Stimulated activated CD8-positive, alpha-beta memory T cell treated with anti-CD3 and anti-CD28 coated beads, Interleukin-15, amount 100 ng/mL, for 48 hours (primary cell): ENCODE data around the gene SLC35D2.
"Not testable (repeated sequence)": the region's sequence is repeated elsewhere in the genome, so short reads cannot be mapped to it uniquely, and the experiment has no call there.

ENCODE experiments used
- DNase-seq, 2 donors: peaks; one replicate each; pipeline ENCODE4 v3.0.0-alpha.2; 2020; ENCODE audit warnings: low read depth in 2 of 2

The SLC35D2 gene

DNA sequence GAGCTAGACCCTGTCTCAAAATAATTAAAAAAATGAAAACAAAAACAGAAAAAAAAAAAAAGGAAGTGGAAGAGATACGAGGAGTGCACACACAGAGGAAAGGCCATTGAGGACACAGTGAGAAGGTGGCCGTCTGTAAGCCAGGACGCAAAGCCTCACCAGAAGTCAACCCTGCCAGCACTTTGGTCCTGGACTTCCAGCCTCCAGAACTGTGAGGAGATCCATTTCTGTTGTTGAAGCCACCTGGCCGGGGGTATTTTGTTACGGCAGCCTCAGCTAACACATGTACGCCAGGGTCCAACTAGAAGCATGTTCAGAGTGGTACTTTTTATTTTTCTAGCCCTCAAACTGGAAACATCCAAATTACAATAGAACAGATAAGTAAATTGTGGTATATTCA is 21.8 kb downstream of the SLC35D2 start:
- DNase-seq, result no peak

DNA sequence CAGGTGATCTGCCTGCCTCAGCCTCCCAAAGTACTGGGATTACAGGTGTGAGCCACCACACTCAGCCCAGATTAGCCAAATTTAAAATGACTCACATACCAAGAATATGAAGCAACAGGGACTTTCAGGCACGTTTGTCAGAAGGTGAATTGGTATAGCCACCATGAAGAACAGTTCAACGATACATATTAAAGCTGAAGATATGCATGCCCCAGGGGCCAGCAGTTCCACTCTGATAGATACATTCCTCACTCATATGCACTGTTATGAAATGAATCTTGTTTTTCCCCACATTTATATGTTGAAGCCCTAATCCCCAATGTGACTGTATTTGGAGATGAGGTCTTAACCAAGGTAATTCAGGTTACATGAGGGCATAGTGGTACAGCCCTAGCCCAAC is 22.5 kb downstream of the SLC35D2 start:
- DNase-seq, result no peak

DNA sequence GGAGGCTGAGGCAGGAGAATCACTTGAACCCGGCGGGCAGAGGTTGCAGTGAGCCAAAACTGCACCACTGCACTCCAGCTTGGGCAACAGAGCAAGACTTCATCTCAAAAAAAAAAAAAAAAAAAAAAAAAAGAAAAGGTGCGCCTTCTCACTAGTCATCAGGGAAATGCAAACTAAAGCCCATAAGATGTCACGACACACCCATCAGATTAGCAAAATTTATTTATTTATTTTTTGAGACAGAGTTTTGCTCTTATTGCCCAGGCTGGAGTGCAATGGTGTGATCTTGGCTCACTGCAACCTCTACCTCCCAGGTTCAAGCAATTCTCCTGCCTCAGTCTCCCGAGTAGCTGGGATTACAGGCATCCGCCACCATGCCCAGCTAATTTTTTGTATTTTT is 23.0 kb downstream of the SLC35D2 start:
- not testable (repeated sequence) for DNase-seq

DNA sequence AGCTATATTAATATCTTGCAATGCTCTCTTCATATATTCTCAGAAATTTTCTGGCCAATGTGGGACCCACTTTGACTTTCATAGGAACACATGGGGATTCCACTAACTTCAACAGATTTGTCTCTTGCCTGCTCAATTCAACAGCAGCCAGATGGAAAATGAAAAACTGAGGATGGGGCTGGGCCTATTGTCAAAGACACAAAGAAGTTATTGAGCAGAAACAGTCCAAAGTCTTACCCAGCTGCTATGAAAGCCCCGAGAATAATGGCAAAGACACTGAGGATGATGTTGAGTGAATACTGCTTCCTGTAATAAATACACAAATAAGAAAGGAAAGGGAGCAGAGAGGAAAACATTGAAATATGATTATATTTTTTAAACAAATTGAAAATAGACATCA is 32.6 kb downstream of the SLC35D2 start:
- no peak for DNase-seq

DNA sequence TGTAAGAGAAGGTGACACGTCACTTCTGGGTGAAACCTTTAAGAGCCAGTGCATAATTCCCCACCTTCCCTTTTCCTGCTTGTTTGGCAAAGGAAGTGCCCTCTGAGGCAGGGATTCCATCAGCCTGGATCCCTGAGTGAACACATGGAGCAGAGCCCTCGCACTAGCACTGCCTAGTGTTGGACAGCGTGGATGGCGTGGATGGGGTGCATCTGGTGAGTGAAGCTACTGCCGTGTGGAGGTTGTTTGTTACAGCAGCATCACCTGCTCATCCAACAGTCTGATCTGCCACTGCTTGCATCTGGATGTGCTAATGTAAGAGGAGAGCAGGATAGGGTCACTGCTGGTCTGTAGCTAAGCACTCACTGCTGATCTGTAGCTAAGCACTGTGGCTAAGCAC is 35.2 kb downstream of the SLC35D2 start:
- DNase-seq, result no peak

DNA sequence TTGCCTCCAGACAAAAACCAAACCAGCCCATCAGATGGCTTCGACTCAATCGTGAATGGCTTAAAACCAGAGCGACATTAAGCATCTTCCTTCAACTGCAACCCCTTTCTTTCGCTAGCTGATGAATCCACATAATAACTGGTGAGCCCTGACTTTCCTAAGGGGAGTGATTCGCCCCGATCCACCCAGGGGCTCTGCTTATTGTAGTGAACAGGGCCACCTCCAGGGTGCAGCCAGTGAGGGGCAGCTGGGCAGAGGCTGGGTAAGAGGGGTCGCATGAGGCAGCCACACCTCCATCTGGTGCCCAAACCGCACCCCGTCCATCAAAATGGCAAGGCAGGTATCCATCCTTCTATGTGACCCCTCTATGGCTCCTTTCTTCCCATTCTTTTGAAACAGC is 38.0 kb downstream of the SLC35D2 start:
- no peak for DNase-seq

DNA sequence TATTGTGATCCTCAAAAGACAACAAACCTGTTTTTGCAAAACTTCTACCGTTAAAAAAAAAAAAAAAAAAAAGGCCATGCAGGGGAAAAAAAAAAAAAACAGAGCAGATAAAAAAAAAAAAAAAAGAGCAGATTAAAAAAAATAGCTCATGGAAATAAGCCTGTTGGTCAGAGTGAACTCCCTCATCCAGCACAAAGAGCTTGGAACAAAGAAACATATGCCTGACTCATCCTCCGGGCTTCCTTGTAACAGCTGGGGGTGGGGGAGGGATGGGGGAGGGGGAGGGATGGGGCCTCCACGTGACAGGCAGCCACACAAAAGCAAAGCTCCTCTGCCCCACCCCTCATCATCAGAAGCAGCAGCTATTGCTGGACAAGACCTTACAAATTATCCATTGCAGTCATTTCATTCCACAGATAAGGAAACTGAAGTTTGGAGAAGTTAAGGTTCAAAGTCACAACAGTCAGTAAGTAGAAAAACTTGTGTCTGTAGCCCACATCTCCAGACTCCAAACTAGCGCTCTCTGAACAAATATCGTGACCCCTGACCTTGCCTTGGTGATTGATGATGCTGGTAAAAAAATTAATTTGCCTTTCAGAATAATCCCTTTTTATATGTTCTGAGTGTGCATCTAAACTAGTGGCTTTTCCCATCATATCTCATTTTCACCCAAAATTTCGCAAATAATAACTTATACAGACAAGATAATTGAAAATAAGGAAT is 38.9 kb downstream of the SLC35D2 start:
- no peak for DNase-seq

DNA sequence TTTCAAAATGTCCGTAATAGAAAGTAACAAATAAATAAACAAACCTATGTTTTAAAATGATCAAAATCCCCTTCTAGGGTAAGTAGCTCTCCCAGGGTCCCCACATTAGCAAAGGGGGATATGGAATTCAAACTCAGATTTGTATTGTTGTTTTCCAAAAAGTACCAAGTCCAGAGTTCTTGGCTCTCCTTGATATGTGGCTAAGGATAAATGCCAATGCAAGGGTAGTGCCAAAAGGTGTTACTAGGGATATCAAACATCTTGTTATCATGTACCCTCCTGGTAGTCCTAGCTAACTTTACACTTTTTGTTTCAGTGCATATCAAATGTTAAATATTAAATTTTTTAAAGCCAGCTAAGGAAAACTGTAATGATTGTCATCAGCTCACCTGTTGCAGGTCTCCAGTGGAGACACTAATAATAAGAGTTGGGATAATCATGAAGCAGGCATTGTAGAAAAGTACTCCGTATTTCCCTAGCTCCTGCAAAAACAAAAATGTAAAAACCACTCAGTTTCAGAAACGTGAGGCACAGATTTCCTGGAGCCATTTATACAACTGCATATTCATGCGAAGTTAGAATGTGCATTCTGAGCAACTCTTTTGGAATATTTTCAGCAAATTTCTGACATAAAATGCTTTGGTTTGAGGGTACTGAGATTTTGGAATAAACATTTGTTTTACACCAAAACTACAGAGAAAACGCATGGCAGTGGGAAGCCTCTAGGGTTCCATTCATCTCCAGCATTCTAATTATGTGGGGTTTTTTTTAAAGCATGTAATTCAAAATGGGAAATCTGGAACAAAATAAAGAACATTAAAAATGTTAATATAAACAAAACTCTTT is 39.8 kb downstream of the SLC35D2 start:
- no peak for DNase-seq

DNA sequence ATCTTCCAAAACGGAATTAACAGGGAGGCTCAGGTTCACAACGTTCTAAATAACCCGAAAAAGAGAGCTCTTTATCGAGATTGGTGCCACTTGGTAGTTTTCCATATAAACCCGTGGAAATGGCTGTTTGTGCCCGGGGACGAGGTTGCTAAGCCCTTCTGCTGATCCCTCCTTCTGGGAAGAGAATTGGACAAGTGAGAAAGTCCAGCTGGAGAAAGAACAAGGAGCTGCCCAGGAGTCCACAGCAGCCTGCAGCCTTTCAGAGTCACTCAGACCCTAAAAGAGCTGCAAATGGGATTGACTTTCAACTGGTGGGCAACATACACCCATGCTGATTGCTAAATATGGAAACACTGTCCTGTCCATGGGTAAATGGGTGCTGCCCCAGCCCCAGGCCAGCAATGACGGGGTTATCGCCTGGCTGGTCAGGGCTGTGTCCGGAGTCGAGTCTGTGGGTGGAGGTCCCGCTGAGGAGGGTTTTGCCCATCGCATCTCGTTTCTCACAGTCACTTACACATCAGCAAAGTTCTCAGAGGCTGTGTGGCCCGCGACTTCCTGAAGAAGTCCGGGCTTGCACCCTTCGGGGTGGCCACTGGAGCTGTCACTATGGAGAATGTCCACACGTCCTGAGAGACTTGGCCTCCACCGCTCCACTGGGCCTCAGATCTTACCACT is 40.8 kb downstream of the SLC35D2 start:
- no peak for DNase-seq

DNA sequence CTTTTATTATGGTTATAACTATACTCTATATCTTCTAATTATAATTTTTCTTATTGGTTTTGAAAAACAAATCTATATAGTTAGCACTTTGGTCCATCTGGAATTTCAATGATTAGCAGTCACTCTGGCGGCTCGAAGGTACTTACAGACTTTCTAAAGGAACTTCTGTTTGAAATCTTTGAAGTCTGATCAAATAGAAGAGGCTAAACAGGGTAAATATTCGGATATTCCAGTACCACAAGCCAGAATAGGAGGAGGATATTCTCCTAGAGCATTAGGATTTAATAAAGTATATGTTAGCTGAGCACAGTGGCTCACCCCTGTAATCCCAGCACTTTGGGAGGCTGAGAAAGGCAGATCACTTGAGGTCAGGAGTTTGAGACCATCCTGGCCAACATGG is 42.8 kb downstream of the SLC35D2 start:
- DNase-seq, result no peak

DNA sequence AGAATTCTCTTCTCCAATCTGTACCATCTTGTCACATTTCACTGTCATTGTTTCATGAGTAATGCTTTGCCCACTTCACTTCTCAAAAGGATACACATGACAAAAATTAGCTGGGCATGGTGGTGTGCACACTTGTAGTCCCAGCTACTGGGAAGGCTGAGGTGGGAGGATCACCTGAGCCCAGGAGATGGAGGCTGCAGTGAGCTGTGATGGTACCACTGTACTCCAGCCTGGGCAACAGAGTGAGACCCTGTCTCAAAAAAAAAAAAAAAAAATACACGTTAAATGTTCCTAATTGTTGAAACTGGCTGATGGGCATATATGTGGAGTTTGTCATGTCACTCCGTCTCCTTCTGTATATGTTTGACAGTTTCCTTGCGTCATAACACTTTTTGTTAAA is 45.2 kb downstream of the SLC35D2 start:
- no peak for DNase-seq

DNA sequence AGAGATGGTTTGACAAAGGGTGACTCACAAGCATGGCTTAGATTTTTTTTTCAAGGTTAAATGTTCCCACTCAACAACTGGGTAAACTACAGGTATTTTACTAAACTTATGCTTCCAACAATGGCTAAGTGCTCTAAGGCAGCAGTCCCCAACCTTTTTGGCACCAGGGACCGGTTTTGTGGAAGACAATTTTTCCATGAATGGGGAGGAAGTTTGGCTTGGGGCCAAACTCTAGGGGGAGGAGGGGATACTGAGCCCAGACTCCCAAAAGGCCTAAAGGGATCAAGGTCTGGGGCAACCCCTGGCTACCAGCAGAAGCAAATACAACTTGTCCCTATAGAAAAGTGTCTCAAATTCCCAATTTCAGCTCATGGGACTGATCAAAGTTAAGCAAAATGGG is 49.6 kb downstream of the SLC35D2 start:
- DNase-seq, result no peak

DNA sequence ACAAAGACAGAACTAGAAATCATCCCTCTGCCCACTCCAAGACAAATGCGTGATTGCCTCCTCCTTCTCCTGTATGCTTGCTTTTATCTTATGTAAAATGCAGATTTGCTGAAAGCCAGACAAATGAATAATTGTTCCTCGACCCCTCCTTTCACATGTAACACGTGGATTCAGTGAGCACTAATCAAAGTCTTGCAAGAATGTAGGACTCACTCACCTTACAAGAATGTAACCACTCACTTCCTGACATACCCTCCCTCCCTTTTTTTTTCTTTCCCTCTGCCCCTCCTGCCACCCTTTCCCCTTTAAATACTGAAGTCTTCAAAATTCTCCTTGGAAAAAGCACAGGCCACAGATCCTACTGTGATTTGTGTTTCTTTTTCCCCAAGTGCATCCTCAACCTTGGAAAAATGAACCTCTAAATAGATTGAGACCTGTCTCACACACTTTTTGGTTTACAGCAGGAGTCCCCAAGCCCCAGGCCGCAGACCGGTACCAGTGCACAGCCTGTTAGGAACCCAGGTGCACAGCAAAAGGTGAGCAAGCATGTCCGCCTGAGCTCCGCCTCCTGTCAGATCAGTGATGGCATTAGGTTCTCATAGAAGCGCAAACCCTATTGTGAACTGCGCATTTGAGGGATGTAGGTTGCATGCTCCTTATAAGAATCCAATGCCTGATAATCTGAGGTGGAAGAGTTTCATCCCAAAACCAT is 52.1 kb downstream of the SLC35D2 start:
- no peak for DNase-seq

DNA sequence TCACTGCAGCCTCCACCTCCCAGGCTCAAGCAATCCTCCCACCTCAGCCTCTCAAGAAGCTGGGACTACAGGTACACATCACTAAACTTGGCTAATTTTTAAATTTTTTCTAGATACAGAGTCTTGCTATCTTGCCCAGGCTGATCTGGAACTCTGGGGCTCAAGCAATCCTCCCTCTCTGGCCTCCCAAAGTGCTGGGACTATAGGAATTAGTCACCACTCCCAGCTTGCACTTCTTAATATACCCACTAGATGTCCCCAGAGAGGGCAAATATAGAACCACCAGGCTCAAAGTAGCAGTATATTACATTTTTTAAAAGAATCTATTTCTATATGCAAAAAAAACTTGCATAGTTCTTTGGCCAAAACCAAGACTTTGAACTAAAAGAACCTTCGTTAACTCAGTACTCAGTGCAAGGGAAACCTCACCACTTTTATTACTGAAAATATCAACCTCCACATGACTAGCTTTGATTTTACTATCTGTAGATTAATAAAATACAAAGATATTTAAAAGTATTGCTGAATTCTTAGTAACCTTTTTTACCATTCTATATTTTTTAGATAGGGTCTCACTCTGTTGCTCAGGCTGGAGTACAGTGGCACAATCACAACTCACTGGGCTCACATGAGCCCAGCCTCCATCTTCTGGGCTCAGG is 55.7 kb downstream of the SLC35D2 start:
- no peak for DNase-seq

DNA sequence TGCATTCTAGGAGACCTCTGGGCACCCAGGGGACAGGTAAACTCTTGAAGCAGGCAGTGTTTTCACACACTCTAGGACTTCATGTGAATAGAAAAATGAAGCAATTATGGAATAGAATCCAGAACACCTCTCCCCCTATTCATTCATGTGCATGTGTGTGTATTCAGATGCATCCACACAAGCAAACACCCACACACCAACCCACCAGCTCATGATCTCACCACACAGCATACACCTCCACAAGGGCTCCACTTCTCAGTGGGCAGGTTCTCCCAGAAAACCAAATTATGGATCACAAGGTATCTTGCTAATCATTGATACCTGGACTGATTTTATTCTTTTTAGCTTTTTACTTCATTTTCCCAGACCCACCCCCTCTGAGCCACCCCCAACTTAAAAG is 60.3 kb downstream of the SLC35D2 start:
- DNase-seq, result no peak

DNA sequence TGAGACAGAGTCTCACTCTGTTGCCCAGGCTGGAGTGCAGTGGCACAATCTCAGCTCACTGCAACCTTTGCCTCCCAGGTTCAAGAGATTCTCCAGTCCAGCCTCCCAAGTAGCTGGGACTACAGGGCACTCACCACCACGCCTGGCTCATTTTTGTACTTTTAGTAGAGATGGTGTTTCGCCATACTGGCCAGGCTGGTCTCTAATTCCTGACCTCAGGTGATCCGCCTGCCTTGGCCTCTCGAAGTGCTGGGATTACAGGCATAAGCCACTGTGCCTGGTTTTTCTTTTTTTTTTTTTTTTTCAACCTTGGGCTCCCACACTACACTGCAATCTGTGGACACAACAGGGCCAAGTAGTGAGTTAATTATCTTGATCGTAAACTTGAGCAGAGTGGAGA is 60.8 kb downstream of the SLC35D2 start:
- DNase-seq, result not testable (repeated sequence)

DNA sequence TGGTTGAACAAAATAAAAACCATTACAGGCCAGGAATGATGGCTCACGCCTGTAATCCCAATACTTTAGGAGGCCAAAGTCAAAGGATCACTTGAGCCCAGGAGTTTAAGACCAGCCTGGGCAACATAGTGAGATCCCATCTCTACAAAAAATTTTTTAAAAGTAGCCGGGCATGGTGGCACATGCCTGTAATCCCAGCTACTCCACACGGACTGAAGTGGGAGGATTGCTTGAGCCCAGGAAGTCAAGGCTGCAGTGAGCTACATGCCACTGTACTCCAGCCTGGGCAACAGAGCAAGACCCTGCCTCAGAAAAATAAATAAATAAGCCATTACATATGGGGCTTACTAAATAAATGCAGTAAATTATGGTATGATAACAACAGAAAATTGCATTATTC is 61.3 kb downstream of the SLC35D2 start:
- not testable (repeated sequence) for DNase-seq

DNA sequence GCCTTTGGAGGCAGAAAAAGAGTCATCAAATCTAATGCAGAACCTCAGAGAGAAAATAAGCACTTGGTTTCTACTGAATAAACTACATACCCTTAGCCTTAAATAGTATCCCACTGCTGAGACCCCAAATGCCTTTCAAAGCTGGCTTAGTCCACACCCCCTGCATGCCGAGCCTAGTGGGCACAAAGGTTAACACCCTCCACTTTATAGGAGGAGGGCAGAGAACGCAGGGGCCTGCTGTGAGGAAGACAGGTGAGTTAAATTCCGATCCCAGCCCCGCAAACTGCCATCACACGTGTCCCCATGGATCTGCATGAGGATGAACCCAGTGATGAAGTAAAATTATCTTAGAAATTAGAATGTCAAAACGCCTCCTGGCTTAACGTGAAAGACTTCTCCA is 62.0 kb downstream of the SLC35D2 start:
- no peak for DNase-seq

DNA sequence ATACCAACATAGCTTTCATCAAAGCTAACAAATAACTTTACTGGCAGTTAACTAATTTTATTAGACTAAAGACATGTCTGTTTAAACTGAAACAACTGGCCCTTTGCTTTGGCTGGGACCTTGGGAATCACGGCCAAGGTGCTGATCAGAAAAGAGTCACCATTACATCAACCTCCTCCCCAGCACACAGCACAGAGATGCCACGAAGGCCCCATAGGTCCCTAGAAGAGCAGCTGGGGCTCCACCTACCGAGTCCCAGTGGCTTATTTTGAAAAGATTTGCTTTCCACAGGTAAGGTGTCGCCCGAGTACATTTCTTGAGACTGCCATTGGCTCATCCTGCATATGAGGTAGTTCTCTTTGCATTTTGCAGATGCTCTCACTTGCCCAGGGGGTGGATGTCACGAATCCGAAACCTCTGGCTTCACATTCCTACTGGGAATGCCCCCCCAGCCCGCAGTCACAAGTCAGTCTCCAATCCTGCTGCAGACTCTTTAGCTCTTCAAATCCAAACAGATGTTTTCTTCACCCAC is 62.7 kb downstream of the SLC35D2 start:
- no peak for DNase-seq

DNA sequence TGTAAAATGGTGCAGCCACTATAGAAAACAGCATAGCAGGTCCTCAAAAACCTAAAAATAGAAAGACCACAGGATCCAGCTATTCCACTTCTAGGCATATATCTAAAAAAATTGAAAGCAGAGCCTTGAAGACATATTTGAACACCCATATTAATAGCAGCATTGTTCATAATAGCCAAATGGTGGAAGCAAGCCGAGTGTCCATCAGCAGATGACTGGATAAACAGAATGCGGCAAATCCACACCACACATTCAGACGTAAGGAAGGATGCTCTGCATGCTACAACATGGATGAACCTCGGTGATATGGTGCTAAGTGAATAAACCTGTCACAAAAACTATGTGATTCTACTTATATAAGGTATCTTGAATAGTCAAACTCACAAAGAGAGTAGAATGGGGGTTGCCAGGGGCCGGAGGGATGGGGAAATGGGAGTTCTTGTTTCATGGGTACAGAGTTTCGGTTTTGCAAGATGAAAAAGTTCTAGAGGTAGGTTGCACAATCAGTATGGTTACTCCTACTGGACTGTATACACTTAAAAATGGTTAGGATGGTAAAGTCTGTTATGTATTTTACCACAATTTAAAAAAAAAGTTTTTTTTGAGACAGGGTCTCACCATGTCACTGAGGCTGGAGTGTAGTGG is 64.5 kb downstream of the SLC35D2 start:
- no peak for DNase-seq
